HL-60 (cell line): Measurements from ENCODE around the gene FUT9.

ENCODE experiments used
- GABPA ChIP-seq: IDR thresholded peaks from 2 replicates; pipeline ENCODE4 v1.6.1; 2012; ENCODE audit warnings: low read depth
- POLR2AphosphoS5 ChIP-seq: IDR thresholded peaks from 2 replicates; pipeline ENCODE4 v1.6.1; 2012; ENCODE audit warnings: low read depth
- TF ChIP-seq, protein P1 (sequence below): IDR thresholded peaks from one replicate; pipeline ENCODE4 v1.5.1; 2011; ENCODE audit warnings: low read length, control low read depth, inconsistent platforms; ENCODE audit not compliant: insufficient read depth
- TF ChIP-seq, protein P2 (sequence below): IDR thresholded peaks from 2 replicates; pipeline ENCODE4 v1.6.1; 2012; ENCODE audit warnings: low read depth; ENCODE audit not compliant: insufficient replicate concordance

DNA sequence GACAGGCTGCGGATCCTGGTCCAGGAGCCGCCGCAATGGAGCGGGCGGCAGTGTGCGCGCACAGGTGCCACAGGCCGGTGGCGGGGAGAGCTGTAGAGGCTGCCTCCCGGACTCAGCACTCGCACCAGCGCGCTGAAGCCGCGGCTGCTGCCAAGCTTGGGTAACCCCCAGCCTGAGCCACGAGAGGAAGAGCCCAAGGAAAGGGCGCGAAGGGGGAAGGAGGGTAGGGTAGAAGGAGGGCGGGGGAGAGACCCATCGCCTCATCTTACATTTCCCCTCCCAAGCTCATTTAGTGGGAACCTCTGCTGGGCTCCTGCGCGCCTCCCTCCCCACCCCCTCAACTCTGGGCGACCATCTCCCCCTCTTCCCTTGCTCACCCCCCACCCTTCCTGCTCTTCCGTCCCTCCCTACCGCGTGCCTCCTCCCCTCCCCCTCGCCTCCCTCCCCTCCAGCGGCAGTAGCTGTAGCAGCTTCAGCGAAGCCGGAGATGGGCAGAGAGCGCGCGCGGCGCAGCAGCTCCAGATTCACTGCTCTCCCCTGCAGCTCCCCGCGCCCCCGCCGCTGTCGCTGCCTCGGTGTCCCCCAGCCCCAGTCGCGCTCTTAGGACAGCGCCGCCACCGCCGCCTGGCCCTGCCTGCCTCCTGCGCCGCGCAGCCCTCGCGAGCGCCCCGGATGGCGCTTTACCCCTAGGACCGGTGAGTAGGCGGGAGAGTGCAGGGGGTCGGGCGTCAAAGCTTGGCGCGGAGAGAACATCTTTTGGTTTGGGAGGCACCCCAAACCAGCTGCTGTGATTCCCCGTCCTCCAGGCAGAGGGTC, at the start of gene FUT9:
- TF ChIP-seq, protein P1, sequence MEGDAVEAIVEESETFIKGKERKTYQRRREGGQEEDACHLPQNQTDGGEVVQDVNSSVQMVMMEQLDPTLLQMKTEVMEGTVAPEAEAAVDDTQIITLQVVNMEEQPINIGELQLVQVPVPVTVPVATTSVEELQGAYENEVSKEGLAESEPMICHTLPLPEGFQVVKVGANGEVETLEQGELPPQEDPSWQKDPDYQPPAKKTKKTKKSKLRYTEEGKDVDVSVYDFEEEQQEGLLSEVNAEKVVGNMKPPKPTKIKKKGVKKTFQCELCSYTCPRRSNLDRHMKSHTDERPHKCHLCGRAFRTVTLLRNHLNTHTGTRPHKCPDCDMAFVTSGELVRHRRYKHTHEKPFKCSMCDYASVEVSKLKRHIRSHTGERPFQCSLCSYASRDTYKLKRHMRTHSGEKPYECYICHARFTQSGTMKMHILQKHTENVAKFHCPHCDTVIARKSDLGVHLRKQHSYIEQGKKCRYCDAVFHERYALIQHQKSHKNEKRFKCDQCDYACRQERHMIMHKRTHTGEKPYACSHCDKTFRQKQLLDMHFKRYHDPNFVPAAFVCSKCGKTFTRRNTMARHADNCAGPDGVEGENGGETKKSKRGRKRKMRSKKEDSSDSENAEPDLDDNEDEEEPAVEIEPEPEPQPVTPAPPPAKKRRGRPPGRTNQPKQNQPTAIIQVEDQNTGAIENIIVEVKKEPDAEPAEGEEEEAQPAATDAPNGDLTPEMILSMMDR: no peak
- no peak for TF ChIP-seq GABPA
- TF ChIP-seq, protein P2, sequence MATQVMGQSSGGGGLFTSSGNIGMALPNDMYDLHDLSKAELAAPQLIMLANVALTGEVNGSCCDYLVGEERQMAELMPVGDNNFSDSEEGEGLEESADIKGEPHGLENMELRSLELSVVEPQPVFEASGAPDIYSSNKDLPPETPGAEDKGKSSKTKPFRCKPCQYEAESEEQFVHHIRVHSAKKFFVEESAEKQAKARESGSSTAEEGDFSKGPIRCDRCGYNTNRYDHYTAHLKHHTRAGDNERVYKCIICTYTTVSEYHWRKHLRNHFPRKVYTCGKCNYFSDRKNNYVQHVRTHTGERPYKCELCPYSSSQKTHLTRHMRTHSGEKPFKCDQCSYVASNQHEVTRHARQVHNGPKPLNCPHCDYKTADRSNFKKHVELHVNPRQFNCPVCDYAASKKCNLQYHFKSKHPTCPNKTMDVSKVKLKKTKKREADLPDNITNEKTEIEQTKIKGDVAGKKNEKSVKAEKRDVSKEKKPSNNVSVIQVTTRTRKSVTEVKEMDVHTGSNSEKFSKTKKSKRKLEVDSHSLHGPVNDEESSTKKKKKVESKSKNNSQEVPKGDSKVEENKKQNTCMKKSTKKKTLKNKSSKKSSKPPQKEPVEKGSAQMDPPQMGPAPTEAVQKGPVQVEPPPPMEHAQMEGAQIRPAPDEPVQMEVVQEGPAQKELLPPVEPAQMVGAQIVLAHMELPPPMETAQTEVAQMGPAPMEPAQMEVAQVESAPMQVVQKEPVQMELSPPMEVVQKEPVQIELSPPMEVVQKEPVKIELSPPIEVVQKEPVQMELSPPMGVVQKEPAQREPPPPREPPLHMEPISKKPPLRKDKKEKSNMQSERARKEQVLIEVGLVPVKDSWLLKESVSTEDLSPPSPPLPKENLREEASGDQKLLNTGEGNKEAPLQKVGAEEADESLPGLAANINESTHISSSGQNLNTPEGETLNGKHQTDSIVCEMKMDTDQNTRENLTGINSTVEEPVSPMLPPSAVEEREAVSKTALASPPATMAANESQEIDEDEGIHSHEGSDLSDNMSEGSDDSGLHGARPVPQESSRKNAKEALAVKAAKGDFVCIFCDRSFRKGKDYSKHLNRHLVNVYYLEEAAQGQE: no peak
- no peak for TF ChIP-seq POLR2AphosphoS5
